MCF 10A (cell line): ENCODE results near the gene PNKD. TPM values are rescaled to one million over a fixed set of nuclear protein-coding genes. Genes with fewer than 3 reads are reported as not detected.

Source experiments
- BruUV-seq: library from RNA; stranded (reverse); fragments of 400-500 nt; replicated peaks from 2 replicates; lab custom pipeline; 2021; lab: Mats Ljungman, UMichigan
- CTCF ChIA-PET: fragments of 300-600 bp; sonication (Branson Sonifier 250); formaldehyde crosslinking; extraction: SDS; loops from one replicate; lab custom pipeline; 2021; ENCODE audit warnings: antibody characterized with exemption, inconsistent platforms; lab: Yijun Ruan, JAX
- POLR2A ChIA-PET: fragments of 300-600, 350-650 bp; sonication (Branson Sonifier 250); formaldehyde crosslinking; extraction: SDS; loops from one replicate; lab custom pipeline; 2020; ENCODE audit warnings: antibody characterized with exemption, inconsistent platforms; lab: Yijun Ruan, JAX
- DNase-seq: peaks from one replicate; pipeline ENCODE4 v3.0.0-alpha.2; 2018; ENCODE audit not compliant: unreplicated experiment
- H3K27ac Mint-ChIP-seq: one replicate; pipeline ENCODE4 v1.8.0; 2022; ENCODE audit warnings: mild to moderate bottlenecking, low read depth, mixed read lengths; ENCODE audit not compliant: unreplicated experiment
- H3K27me3 Mint-ChIP-seq: one replicate; pipeline ENCODE4 v1.8.0; 2022; ENCODE audit warnings: mixed read lengths; ENCODE audit not compliant: insufficient read depth, unreplicated experiment
- H3K36me3 Mint-ChIP-seq: one replicate; pipeline ENCODE4 v1.8.0; 2022; ENCODE audit warnings: mild to moderate bottlenecking, moderate library complexity, mixed read lengths; ENCODE audit not compliant: insufficient read depth, unreplicated experiment
- H3K4me1 Mint-ChIP-seq: one replicate; pipeline ENCODE4 v1.8.0; 2022; ENCODE audit warnings: mixed read lengths; ENCODE audit not compliant: insufficient read depth, unreplicated experiment
- H3K4me3 Mint-ChIP-seq: one replicate; pipeline ENCODE4 v1.8.0; 2022; ENCODE audit warnings: mild to moderate bottlenecking, moderate library complexity, mixed read lengths; ENCODE audit not compliant: unreplicated experiment
- H3K9me3 Mint-ChIP-seq: one replicate; pipeline ENCODE4 v1.8.0; 2022; ENCODE audit warnings: mixed read lengths; ENCODE audit not compliant: unreplicated experiment
- CTCF ChIP-seq: fragments of 200-600 bp; IDR thresholded peaks from one replicate; pipeline ENCODE4 v1.8.0; 2022; ENCODE audit warnings: antibody characterized with exemption, mild to moderate bottlenecking; ENCODE audit not compliant: unreplicated experiment
- intact Hi-C: fragments of 100-400 bp; cut with micrococcal nuclease; formaldehyde crosslinking; loops from 2 replicates; pipeline ENCODE4 v1.14.1; 2022
- total RNA-seq: library from RNA; stranded (reverse); gene quantifications from 2 replicates; pipeline ENCODE4 v1.2.3, GENCODE V29; 2022

Gene PNKD
- total RNA-seq, 1 experiment from 2014 or later = 23.1 TPM

DNA sequence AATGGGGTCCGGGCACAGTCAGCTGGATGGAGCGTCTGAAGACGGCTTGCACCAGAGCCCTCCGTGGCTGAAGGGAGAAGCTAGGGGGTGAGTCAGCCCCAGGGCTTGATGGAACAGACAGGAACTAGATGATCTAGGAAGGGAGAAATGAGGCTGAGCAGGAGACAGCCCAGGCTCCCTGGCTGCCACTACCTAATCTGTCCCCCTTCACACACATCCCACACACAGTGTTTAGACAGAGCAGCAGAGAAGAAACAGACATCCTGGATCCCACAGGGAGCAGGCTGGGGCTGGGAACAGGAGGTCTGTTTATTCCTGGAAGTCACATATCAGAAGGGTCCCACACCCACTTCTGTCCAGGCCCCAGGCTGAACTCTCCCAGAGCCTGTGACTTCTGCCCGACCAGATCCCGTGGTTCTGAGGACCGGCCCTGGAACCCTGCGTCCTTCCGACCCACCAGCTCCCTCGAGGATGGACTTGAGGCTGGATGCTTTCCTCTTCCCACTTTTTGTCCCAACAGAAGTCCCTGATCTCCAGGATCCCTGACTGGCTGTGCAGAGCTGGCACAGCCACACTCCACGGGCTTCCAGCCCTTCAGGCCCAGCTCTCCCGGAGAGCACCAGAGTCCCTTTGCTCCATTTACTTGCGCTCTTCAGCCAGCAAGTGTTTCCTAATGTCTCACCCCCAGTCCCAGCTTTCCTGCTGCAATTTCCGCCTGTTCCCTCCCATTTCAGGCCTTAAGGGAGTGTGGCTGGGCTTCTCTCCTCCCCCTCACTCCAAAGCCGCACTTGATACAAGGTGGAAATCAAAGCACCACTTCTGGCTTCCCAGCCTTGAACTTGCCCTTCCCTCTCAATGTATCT is 11.0 kb upstream of the PNKD start:
- no peak overlapping the region for H3K4me3 Mint-ChIP-seq
- intact Hi-C loops = no loop called here
- ChIA-PET CTCF (interaction anchor here (0.6 to 2.5 kb wide), 10 partner anchors 12 to 148 kb away, joined by 3 to 8 read pairs (median 3); no protein-coding TSS in a partner anchor), POLR2A (interaction anchor here (0.7 to 1.2 kb wide), 3 partner anchors 11 to 148 kb away, joined by 3 to 4 read pairs (median 3); partner anchors contain the start of genes AAMP and PNKD)
- TF ChIP-seq CTCF = no peak
- no peaks in the 10 kb centered on the region for H3K27me3 Mint-ChIP-seq
- no peak overlapping the region for H3K27ac Mint-ChIP-seq
- no peaks in the 10 kb centered on the region for H3K4me1 Mint-ChIP-seq
- DNase-seq = no peak
- no TSS peak for BruUV-seq
- H3K36me3 Mint-ChIP-seq = peaks cover 45% of the 10 kb centered on the region
- no peaks in the 10 kb centered on the region for H3K9me3 Mint-ChIP-seq

DNA sequence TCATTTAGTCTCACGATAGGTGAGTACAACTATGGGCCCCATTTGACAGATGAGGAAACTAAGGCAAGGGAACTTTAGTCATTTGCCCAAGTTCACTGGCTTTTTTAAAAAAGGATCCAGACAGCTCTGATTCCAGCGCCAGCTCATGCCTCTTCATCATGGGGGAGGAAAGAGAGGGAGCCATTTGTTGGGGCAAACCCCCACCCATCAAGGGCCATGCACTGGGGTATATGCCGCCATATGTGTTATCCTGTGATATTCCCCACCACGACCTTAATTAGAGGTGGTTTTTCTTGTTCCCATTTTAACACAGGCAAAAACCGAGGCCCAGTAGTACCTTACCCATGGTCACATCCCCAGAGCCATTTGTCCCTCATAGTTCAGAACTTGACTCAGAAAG is 10.2 kb upstream of the PNKD start:
- no peak for DNase-seq
- Mint-ChIP-seq H3K36me3 (peaks cover 38% of the 10 kb centered on the region), H3K27ac (no peak overlapping the region), H3K27me3 (no peaks in the 10 kb centered on the region), H3K4me1 (no peaks in the 10 kb centered on the region), H3K9me3 (no peaks in the 10 kb centered on the region), H3K4me3 (no peak overlapping the region)
- intact Hi-C loops = no loop called here
- TF ChIP-seq CTCF = no peak
- ChIA-PET POLR2A (interaction anchor here (0.7 to 1.0 kb wide), 2 partner anchors 31 to 147 kb away, joined by 3 read pairs; no protein-coding TSS in a partner anchor), CTCF (interaction anchor here (0.5 to 1.4 kb wide), 6 partner anchors 9 to 147 kb away, joined by 3 to 4 read pairs (median 3); no protein-coding TSS in a partner anchor)
- BruUV-seq = no TSS peak

- Mint-ChIP-seq H3K9me3 (no peaks in the 10 kb centered on the region), H3K4me1 (no peaks in the 10 kb centered on the region), H3K4me3 (no peak within 1 kb of the TSS), H3K27ac (no peak within 1 kb of the TSS), H3K27me3 (no peaks in the 10 kb centered on the region), H3K36me3 (peaks cover 37% of the 10 kb centered on the region)
- DNase-seq = no peak
- ChIA-PET POLR2A (interaction anchor here (1.2 to 1.3 kb wide), 2 partner anchors 8 to 9 kb away, joined by 5 to 6 read pairs; partner anchors contain the start of genes AAMP and PNKD), CTCF (interaction anchor here (0.5 to 1.8 kb wide), 4 partner anchors 10 to 144 kb away, joined by 3 to 4 read pairs (median 3); no protein-coding TSS in a partner anchor)
- intact Hi-C loops = no loop called here
- BruUV-seq = no TSS peak
- TF ChIP-seq CTCF = no peak
Measured at GRCh38 chr2:218260742-218261422, 9.4 kb upstream of the PNKD start, which contains the start of gene GPBAR1. Gene GPBAR1, plus strand, starts transcription at chr2:218261015. Its CDS starts 1,710 bp downstream, at chr2:218262725.
